Colonic mucosa (tissue), 4 donors: Measurements from ENCODE around the gene RAB7A. TPM values are rescaled to one million over a fixed set of nuclear protein-coding genes. Genes with fewer than 3 reads are reported as not detected.
A peak's percentile ranks its signal among the peaks of the same experiment; 100 is the strongest.

Source experiments
- DNase-seq: peaks from one replicate; pipeline ENCODE4 v3.0.0-alpha.2; 2020
- H3K27ac ChIP-seq: fragments of 200-600 bp; one replicate; pipeline ENCODE4 v1.8.0; 2021
- H3K27me3 ChIP-seq: fragments of 200-600 bp; one replicate; pipeline ENCODE4 v1.8.0; 2021
- H3K36me3 ChIP-seq: fragments of 200-600 bp; one replicate; pipeline ENCODE4 v1.8.0; 2021
- H3K4me1 ChIP-seq: fragments of 200-600 bp; one replicate; pipeline ENCODE4 v1.8.0; 2021; ENCODE audit warnings: mild to moderate bottlenecking
- H3K4me3 ChIP-seq: fragments of 200-600 bp; one replicate; pipeline ENCODE4 v1.8.0; 2021
- H3K9ac ChIP-seq, 2 donors: one replicate each; pipeline ENCODE4 v1.7.0; 2013; ENCODE audit warnings: control low read depth in 2 of 2, low read depth in 2 of 2, low read length in 2 of 2
- H3K9me3 ChIP-seq: fragments of 200-600 bp; one replicate; pipeline ENCODE4 v1.8.0; 2021
- intact Hi-C: fragments of 100-400 bp; cut with DNase I; formaldehyde crosslinking; loops from one replicate; pipeline ENCODE4 v1.14.1; 2022
- total RNA-seq, 2 donors: library from RNA; stranded (reverse); fragmentation: NEBNext Ultra II Directional in 1 of 2; extraction: Animal tissue kit (Norgen Biotek cat#: 25700) in 1 of 2; gene quantifications; one replicate each; pipeline ENCODE4 v1.2.1, GENCODE V29; 2021
- TF ChIP-seq, protein P1 (sequence below): fragments of 200-600 bp; IDR thresholded peaks from one replicate; pipeline ENCODE4 v1.8.0; 2022; ENCODE audit warnings: antibody characterized with exemption, mild to moderate bottlenecking
- donor health status: healthy.
- donor health status: DM: no; HTN: no; CAD: no.
- donor health status: DM: no; HTN: no; CAD: no.

Gene RAB7A
- total RNA-seq, 2 donors from 2014 or later = 221 to 272 TPM

DNA sequence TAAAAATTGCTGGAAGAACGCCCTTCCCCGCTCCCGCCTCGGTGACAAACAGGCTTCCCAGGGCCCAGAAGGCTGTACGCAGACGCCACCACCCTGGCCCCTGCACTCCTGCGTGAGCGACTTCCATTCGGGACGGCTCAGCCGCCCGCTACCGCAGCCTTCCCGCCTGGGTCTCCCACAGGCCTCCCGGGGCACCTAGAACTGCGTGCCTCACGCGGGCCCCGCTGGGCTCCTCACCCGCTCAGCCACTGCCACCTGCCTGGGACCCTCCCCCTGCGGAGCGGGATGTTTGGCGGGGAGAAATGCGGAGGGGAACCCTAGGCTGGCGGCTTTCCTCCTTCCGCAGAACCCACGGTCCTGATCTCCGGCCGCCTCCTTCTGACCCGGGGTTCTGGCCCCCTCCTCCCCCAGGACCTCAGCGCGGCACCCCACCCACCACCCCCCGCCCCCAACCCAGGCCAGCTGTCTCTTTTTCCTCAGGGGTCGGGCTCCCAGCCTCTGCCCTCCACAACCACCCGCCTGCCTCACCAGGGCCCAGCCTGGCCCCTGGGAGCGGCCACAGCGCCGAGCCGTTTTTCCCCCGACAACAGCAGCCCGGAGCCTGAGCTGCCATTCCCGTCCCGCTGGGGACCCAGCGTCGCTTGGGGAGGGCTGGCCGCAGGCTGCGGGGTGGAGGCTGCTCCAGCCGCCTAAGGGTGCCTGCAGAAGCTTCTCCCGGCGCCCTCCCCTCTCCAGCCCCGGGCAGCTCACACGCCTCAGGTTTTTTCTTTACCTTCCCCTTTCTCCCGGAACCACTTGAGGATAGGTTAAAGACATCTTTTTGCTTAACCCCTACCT, 27.6 kb upstream of the RAB7A start:
- DNase-seq = peak; percentile 35
- Histone ChIP-seq H3K36me3 (no peaks in the 10 kb centered on the region), H3K4me1 (no peaks in the 10 kb centered on the region), H3K9ac (peak overlapping the region; percentile 63 to 73), H3K9me3 (no peaks in the 10 kb centered on the region), H3K27ac (peak overlapping the region; percentile 34), H3K27me3 (no peaks in the 10 kb centered on the region), H3K4me3 (peak overlapping the region; percentile 44)
- intact Hi-C loops = no loop called here
- TF ChIP-seq, protein P1, sequence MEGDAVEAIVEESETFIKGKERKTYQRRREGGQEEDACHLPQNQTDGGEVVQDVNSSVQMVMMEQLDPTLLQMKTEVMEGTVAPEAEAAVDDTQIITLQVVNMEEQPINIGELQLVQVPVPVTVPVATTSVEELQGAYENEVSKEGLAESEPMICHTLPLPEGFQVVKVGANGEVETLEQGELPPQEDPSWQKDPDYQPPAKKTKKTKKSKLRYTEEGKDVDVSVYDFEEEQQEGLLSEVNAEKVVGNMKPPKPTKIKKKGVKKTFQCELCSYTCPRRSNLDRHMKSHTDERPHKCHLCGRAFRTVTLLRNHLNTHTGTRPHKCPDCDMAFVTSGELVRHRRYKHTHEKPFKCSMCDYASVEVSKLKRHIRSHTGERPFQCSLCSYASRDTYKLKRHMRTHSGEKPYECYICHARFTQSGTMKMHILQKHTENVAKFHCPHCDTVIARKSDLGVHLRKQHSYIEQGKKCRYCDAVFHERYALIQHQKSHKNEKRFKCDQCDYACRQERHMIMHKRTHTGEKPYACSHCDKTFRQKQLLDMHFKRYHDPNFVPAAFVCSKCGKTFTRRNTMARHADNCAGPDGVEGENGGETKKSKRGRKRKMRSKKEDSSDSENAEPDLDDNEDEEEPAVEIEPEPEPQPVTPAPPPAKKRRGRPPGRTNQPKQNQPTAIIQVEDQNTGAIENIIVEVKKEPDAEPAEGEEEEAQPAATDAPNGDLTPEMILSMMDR = no peak

GRCh38 chr3:128701342-128702212, 24.4 kb upstream of the RAB7A start:
- H3K27me3 ChIP-seq = no peaks in the 10 kb centered on the region
- TF ChIP-seq, protein P1 = no peak
- H3K9me3 ChIP-seq = no peaks in the 10 kb centered on the region
- H3K4me1 ChIP-seq = no peaks in the 10 kb centered on the region
- H3K9ac ChIP-seq = no peak overlapping the region
- H3K27ac ChIP-seq = no peak overlapping the region
- no peaks in the 10 kb centered on the region for H3K36me3 ChIP-seq
- no peak overlapping the region for H3K4me3 ChIP-seq
- intact Hi-C loops = no loop called here
- peak; percentile 22 for DNase-seq

DNA sequence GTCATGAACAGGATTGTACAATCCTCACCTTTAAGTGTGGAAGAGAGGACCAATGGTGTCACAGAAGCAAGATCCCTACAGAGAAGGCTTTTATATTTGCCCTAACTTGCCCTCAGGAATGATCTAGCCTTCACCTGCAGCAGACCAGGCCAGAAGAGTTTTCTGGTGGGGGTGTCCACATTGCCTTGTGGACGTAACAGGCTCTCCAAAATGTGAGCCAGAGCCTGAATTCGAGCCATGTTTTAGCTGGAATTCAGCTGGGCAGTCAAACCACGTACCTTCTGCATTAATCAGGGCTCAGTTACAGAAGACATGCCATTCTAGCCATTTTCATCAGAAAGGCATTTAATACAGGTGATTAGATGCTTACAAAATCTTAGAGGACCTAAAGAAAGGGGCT, 23.6 kb upstream of the RAB7A start:
- no peaks in the 10 kb centered on the region for H3K36me3 ChIP-seq
- no peak overlapping the region for H3K9ac ChIP-seq
- TF ChIP-seq, protein P1 = no peak
- no peak for DNase-seq
- H3K4me1 ChIP-seq = no peaks in the 10 kb centered on the region
- H3K4me3 ChIP-seq = no peak overlapping the region
- H3K9me3 ChIP-seq = no peaks in the 10 kb centered on the region
- no peaks in the 10 kb centered on the region for H3K27me3 ChIP-seq
- intact Hi-C loops = no loop called here
- no peak overlapping the region for H3K27ac ChIP-seq

GRCh38 chr3:128703561-128703960, 22.4 kb upstream of the RAB7A start:
- Histone ChIP-seq H3K27ac (no peak overlapping the region), H3K4me3 (no peak overlapping the region), H3K36me3 (no peaks in the 10 kb centered on the region), H3K9ac (no peak overlapping the region), H3K27me3 (no peaks in the 10 kb centered on the region), H3K4me1 (no peaks in the 10 kb centered on the region), H3K9me3 (no peaks in the 10 kb centered on the region)
- intact Hi-C loops = no loop called here
- no peak for DNase-seq
- TF ChIP-seq, protein P1 = no peak

DNA sequence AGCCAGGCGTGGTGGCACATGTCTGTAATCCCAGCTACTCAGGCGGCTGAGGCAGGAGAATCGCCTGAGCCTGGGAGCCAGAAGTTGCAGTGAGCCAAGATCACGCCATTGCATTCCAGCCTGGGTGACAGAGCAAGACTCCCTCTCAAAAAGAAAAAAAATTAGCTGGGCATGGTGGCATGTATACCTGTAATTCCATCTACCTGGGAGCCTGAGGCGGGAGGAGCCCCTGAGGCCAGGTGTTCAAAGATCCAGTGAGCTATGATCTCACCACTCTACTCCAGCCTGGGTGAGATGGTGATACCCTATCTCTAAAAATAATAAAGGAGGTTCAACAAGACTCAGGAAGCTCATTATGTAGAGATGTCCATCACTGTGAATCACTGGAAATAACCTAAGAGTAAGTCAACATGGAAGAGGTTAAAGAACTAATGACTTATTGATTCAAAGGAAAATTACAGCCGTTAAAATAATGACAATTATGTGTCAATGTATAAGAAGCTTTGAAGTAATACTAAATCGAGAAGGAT, 19.8 kb upstream of the RAB7A start:
- Histone ChIP-seq H3K4me1 (no peaks in the 10 kb centered on the region), H3K36me3 (no peaks in the 10 kb centered on the region), H3K9me3 (no peaks in the 10 kb centered on the region), H3K27ac (no peak overlapping the region), H3K4me3 (no peak overlapping the region), H3K9ac (no peak overlapping the region), H3K27me3 (no peaks in the 10 kb centered on the region)
- no peak for DNase-seq
- TF ChIP-seq, protein P1 = no peak
- intact Hi-C loops = no loop called here
